ENCODE data around the gene ELP4.

DNA sequence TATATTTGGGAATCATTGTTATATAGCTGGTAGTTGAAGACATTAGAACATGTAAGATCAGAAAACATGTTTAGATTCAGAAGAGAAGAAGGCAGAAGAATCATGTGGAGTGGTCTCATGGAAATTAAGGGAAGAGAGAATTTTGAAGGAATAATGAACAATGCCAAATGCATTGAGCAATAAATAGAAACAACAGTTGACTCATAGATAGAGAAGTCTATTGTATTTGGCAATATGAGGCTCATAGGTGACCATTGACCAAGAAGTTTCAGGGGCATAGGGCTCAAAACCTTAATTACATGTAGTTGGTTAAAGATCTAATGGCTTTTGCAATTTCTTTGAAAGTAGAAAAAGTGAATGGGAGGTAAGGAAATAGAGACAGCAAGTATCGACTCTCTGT is 177.7 kb downstream of the ELP4 start:
- no peak for TF ChIP-seq POLR2A (IDR thresholded peaks at IDR 0.05; ENCODE audit: extremely low read depth, insufficient read length)
- TF ChIP-seq, protein P1, sequence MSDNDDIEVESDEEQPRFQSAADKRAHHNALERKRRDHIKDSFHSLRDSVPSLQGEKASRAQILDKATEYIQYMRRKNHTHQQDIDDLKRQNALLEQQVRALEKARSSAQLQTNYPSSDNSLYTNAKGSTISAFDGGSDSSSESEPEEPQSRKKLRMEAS (IDR thresholded peaks at IDR 0.05; ENCODE audit: low read depth, low read length), result no peak
- TF ChIP-seq, protein P2, sequence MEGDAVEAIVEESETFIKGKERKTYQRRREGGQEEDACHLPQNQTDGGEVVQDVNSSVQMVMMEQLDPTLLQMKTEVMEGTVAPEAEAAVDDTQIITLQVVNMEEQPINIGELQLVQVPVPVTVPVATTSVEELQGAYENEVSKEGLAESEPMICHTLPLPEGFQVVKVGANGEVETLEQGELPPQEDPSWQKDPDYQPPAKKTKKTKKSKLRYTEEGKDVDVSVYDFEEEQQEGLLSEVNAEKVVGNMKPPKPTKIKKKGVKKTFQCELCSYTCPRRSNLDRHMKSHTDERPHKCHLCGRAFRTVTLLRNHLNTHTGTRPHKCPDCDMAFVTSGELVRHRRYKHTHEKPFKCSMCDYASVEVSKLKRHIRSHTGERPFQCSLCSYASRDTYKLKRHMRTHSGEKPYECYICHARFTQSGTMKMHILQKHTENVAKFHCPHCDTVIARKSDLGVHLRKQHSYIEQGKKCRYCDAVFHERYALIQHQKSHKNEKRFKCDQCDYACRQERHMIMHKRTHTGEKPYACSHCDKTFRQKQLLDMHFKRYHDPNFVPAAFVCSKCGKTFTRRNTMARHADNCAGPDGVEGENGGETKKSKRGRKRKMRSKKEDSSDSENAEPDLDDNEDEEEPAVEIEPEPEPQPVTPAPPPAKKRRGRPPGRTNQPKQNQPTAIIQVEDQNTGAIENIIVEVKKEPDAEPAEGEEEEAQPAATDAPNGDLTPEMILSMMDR (IDR thresholded peaks at IDR 0.05; ENCODE audit: low read depth, low read length), result no peak
- no peak for TF ChIP-seq MYC (IDR thresholded peaks at IDR 0.05; ENCODE audit: low read depth, low read length)

All from NB4 (cell line).